Naive thymus-derived CD4-positive, alpha-beta T cell (primary cell): ENCODE data around the gene UBE3D. TPM values are rescaled to one million over a fixed set of nuclear protein-coding genes. Genes with fewer than 3 reads are reported as not detected.
"Not testable (repeated sequence)": the region's sequence is repeated elsewhere in the genome, so short reads cannot be mapped to it uniquely, and the experiment has no call there.

ENCODE experiments used
- ATAC-seq: fragments of 150-1000 bp; cut with Tn5 transposase; 2 replicates; pipeline ENCODE4 v1.10.0; 2021; ENCODE audit warnings: mild to moderate bottlenecking, moderate library complexity
- CTCF ChIA-PET: fragments of 350-600 bp; sonication (Branson Sonifier 250); formaldehyde crosslinking; loops from one replicate; lab custom pipeline; 2021; ENCODE audit warnings: antibody characterized with exemption; lab: Charles Lee
- POLR2A ChIA-PET: fragments of 350-600 bp; sonication (Branson Sonifier 250); formaldehyde crosslinking; loops from one replicate; lab custom pipeline; 2021; ENCODE audit warnings: antibody characterized with exemption, inconsistent platforms; lab: Charles Lee
- DNase-seq, 9 donors: peaks; one replicate each; pipeline versions ENCODE4 v3.0.0 to v3.0.0-alpha.2; 2020 to 2022; ENCODE audit warnings: mixed read lengths in 1 of 9
- H3K27ac ChIP-seq: one replicate; pipeline ENCODE4 v1.7.0; 2013; ENCODE audit warnings: mild to moderate bottlenecking, low read depth, low read length, moderate library complexity
- H3K27me3 ChIP-seq, 2 donors: one replicate each; pipeline ENCODE4 v1.7.0; 2013; ENCODE audit warnings: low read length in 2 of 2, mild to moderate bottlenecking in 2 of 2, moderate library complexity in 2 of 2; ENCODE audit not compliant: control insufficient read depth in 2 of 2, insufficient read depth in 2 of 2
- H3K36me3 ChIP-seq, 3 experiments: 1 replicate in 2 of 3; 2 replicates in 1 of 3; pipeline ENCODE4 v1.7.0; 2013; ENCODE audit warnings: low read length in 3 of 3, mild to moderate bottlenecking in 3 of 3, moderate library complexity in 1 of 3; ENCODE audit not compliant: insufficient read depth in 3 of 3, control insufficient read depth in 2 of 3
- H3K4me1 ChIP-seq, 2 donors: one replicate each; pipeline ENCODE4 v1.7.0; 2013; ENCODE audit warnings: low read length in 2 of 2, mild to moderate bottlenecking in 2 of 2, moderate library complexity in 1 of 2; ENCODE audit not compliant: control insufficient read depth in 2 of 2, insufficient read depth in 2 of 2
- H3K4me3 ChIP-seq: 2 replicates; pipeline ENCODE4 v1.7.0; 2013; ENCODE audit warnings: mild to moderate bottlenecking, low read length
- H3K9me3 ChIP-seq, 3 experiments: 1 replicate in 2 of 3; 2 replicates in 1 of 3; pipeline ENCODE4 v1.7.0; 2013; ENCODE audit warnings: low read length in 3 of 3; ENCODE audit not compliant: control insufficient read depth in 2 of 3
- H3K27ac Mint-ChIP-seq, 9 donors: one replicate each; pipeline ENCODE4 v1.8.0; 2020 to 2022; ENCODE audit warnings: mixed read lengths in 9 of 9, mild to moderate bottlenecking in 8 of 9, moderate library complexity in 5 of 9, inconsistent platforms in 2 of 9
- H3K27me3 Mint-ChIP-seq, 5 donors: one replicate each; pipeline ENCODE4 v1.8.0; 2021 to 2022; ENCODE audit warnings: mixed read lengths in 5 of 5, mild to moderate bottlenecking in 1 of 5
- H3K36me3 Mint-ChIP-seq, 5 donors: one replicate each; pipeline ENCODE4 v1.8.0; 2020 to 2022; ENCODE audit warnings: mixed read lengths in 5 of 5, mild to moderate bottlenecking in 3 of 5, inconsistent platforms in 1 of 5
- H3K4me1 Mint-ChIP-seq, 7 donors: one replicate each; pipeline ENCODE4 v1.8.0; 2020 to 2022; ENCODE audit warnings: mixed read lengths in 7 of 7, mild to moderate bottlenecking in 3 of 7, inconsistent platforms in 1 of 7
- H3K4me3 Mint-ChIP-seq, 10 donors: one replicate each; pipeline ENCODE4 v1.8.0; 2020 to 2022; ENCODE audit warnings: mild to moderate bottlenecking in 10 of 10, mixed read lengths in 10 of 10, moderate library complexity in 6 of 10, inconsistent platforms in 2 of 10
- H3K9me3 Mint-ChIP-seq, 11 donors: one replicate each; pipeline ENCODE4 v1.8.0; 2020 to 2022; ENCODE audit warnings: mixed read lengths in 11 of 11, mild to moderate bottlenecking in 4 of 11, inconsistent platforms in 1 of 11, moderate library complexity in 1 of 11
- intact Hi-C, 2 donors: fragments of 100-400 bp; cut with micrococcal nuclease; formaldehyde crosslinking; loops; one replicate each; pipeline ENCODE4 v1.15.1; 2023
- polyA plus RNA-seq, 2 donors: library from polyadenylated mRNA; unstranded; fragments of 300-500 nt; fragmentation: Illumina TruSeq; gene quantifications; one replicate each; pipeline ENCODE4 v1.2.3, GENCODE V29; 2021
- total RNA-seq, 6 experiments: library from RNA in 5 of 6; stranded (reverse) in 5 of 6; gene quantifications; 1 replicate in 5 of 6; 2 replicates in 1 of 6; pipeline ENCODE4 v1.2.3 and lab custom pipeline; 2021 to 2026

Gene UBE3D
- total and polyA plus RNA-seq, 7 experiments from 2014 or later = 5.8 to 9.3 (median 7.4) TPM

DNA sequence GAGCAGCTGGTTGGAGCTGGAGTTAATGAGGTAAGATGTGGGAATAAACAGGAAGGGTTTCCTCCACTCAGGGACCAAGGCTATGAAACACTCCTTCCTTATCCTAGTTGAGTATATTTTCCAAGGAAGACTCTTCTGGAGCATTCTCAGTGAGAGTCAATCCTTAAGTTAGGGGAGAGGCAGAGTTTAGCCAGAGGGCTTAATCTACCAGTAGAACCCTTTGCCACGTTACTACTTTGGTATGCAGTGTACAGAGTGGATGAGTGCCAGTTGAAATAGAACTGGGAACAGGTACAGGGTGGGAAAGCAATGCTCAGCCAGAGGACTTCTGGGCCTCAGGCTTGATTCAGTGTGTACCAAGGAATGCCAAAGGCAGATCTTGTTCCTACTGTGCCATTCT is 114.3 kb downstream of the UBE3D start:
- Mint-ChIP-seq H3K27ac (no peak overlapping the region), H3K4me1 (peaks cover 0 to 13% (median 6%) of the 10 kb centered on the region in 7 donors), H3K4me3 (no peak overlapping the region), H3K9me3 (peaks cover 0 to 6% (median 3%) of the 10 kb centered on the region in 11 donors), H3K36me3 (peaks cover 2 to 85% (median 65%) of the 10 kb centered on the region in 5 donors), H3K27me3 (no peaks in the 10 kb centered on the region)
- ChIA-PET CTCF (no interaction called here), POLR2A (no interaction called here)
- Histone ChIP-seq H3K27me3 (no peaks in the 10 kb centered on the region), H3K4me3 (no peak overlapping the region), H3K4me1 (no peaks in the 10 kb centered on the region), H3K9me3 (no peaks in the 10 kb centered on the region), H3K36me3 (peaks cover 0 to 11% (median 0%) of the 10 kb centered on the region in 3 experiments), H3K27ac (no peak overlapping the region)
- DNase-seq (no peak), ATAC-seq (no peak)
- intact Hi-C loops = no loop called here

DNA sequence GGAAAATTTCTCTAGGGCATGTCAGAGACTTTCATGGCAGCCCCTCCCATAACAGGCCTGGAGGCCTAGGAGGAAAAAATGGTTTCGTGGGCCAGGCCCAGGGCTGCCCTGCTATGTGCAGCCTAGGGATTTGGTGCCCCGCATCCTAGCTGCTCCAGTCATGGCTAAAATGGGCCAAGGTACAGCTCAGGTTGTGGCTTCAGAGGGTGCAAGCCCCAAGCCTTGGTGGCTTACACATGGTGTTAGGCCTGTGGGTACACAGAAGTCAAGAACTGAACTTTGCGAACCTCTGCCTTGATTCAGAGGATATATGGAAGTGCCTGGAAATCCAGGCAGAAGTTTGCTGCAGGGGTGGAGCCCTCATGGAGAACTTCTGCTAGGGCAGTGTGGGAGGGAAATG is 134.7 kb downstream of the UBE3D start:
- H3K4me1 Mint-ChIP-seq, DNase-seq, H3K4me3 ChIP-seq, H3K27ac Mint-ChIP-seq, H3K4me1 ChIP-seq, POLR2A ChIA-PET, H3K27ac ChIP-seq, ATAC-seq, intact Hi-C loops, H3K27me3 Mint-ChIP-seq, H3K4me3 Mint-ChIP-seq, H3K27me3 ChIP-seq, CTCF ChIA-PET: not testable (repeated sequence)
- Histone ChIP-seq H3K36me3 (peaks cover 0 to 21% (median 0%) of the 10 kb centered on the region in 3 experiments), H3K9me3 (peaks cover 0 to 24% (median 0%) of the 10 kb centered on the region in 3 experiments)
- peaks cover 13 to 58% (median 41%) of the 10 kb centered on the region in 11 donors for H3K9me3 Mint-ChIP-seq
- peaks cover 17 to 79% (median 65%) of the 10 kb centered on the region in 5 donors for H3K36me3 Mint-ChIP-seq

DNA sequence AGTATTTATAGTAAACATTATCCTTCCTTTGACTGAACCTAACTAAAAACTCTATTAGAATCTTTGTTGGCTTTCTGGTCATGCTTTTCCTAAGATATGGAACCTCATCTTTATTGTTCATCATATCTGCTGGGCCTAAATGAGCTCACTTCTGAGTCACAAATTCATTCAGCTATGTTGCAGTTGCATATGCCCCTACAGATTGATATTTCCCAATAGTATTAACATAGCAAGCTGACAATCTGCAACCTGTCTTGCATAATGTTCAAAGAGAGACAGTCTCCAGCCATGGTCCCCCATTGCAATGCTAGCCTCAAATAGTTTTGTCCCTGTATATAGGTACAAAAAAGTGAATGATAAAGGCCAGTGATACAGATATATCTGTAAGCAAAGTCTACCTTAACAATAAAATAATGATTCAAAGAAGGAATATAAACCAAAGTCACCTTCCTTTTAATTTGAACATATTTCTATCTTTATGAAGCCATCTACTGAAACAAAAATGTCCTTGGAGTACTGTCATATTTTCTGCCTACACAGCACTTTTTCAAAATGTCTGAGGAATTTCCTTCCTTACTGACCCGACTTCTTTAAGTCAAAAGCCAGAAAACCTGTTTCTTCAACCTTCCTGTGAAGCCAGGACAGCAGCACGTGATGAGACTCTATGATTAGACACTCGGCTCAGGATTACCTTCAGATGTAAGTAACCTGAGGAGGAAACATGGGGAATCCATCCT is 140.7 kb downstream of the UBE3D start:
- H3K4me3 Mint-ChIP-seq = no peak overlapping the region
- Histone ChIP-seq H3K4me1 (no peaks in the 10 kb centered on the region), H3K36me3 (no peaks in the 10 kb centered on the region), H3K4me3 (no peak overlapping the region), H3K27me3 (no peaks in the 10 kb centered on the region), H3K27ac (no peak overlapping the region), H3K9me3 (no peaks in the 10 kb centered on the region)
- intact Hi-C loops = no loop called here
- POLR2A ChIA-PET = no interaction called here
- DNase-seq (no peak), ATAC-seq (no peak)
- H3K36me3 Mint-ChIP-seq = peaks cover under 1 to 54% (median 33%) of the 10 kb centered on the region in 5 donors
- peaks cover 0 to 11% (median 4%) of the 10 kb centered on the region in 11 donors for H3K9me3 Mint-ChIP-seq
- no peak overlapping the region for H3K27ac Mint-ChIP-seq
- CTCF ChIA-PET = no interaction called here
- H3K27me3 Mint-ChIP-seq = no peaks in the 10 kb centered on the region
- no peaks in the 10 kb centered on the region for H3K4me1 Mint-ChIP-seq

DNA sequence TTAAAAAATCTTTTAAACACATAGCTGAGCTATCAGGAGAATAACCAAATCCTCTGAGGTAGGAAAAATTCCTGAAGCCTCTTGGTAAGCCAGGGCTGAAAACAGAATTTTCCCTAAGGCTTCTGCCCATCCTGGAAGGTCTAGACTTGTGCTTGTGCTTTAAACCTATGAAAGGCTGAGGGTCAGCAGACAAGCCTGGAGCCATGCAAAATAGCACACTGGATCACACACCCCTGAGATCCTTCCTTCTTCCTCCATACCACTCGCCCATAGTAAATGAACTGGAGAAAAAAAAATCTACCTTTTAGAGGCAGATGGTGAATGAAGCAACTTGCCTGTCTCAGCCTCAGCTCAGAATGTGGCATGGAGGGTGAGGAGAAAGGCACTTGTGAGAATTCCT is 144.4 kb downstream of the UBE3D start:
- no peak overlapping the region for H3K27ac ChIP-seq
- H3K9me3 ChIP-seq = no peaks in the 10 kb centered on the region
- Mint-ChIP-seq H3K36me3 (peaks cover 3 to 46% (median 28%) of the 10 kb centered on the region in 5 donors), H3K9me3 (peaks cover 0 to 11% (median 3%) of the 10 kb centered on the region in 11 donors), H3K4me1 (peaks cover 0 to 5% (median 0%) of the 10 kb centered on the region in 7 donors), H3K4me3 (no peak overlapping the region), H3K27ac (no peak overlapping the region), H3K27me3 (no peaks in the 10 kb centered on the region)
- ATAC-seq = no peak
- no peaks in the 10 kb centered on the region for H3K27me3 ChIP-seq
- no peaks in the 10 kb centered on the region for H3K4me1 ChIP-seq
- DNase-seq = no peak
- no peak overlapping the region for H3K4me3 ChIP-seq
- no peaks in the 10 kb centered on the region for H3K36me3 ChIP-seq
- intact Hi-C loops = no loop called here
- ChIA-PET POLR2A (no interaction called here), CTCF (no interaction called here)

DNA sequence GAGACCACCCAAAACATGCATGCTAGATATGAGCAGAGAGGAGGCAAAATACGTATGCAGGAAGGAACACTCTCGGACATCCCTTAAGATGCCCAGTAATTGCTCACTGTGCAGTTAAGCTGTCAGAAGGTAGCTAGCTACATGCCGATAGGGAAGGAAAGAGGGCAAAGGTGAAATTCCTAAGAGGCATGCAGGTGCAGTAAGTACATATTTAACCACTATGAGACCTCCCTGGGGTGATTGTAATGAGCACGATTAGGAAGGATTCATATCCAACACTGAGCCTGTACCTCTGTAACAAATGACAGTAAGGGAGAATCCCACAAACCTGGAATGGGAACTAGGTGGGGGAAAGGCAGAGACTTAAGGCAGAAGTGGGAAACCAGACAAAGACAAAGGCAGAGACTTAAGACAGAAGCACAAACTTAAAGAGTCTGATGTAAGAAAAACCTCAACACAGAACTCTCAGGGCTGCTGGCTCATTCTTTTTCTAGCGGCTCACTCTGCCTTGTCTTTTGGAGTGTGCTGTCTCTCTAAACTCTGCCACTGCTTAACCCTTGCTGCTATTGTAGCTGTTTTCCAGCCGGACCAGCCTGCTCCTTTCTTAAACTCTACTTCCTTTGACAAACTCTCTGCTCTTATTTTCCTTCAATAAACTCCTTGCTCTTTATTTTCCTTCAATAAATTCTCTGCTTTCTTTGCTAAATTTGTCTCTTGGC is 148.1 kb downstream of the UBE3D start:
- Mint-ChIP-seq H3K4me1 (peaks cover 0 to 5% (median 0%) of the 10 kb centered on the region in 7 donors), H3K27me3 (no peaks in the 10 kb centered on the region), H3K36me3 (peaks cover 3 to 57% (median 42%) of the 10 kb centered on the region in 5 donors), H3K9me3 (peaks cover 0 to 8% (median 3%) of the 10 kb centered on the region in 11 donors), H3K27ac (peak overlapping the region in 1 of 9 donors; percentile 59), H3K4me3 (no peak overlapping the region)
- no peaks in the 10 kb centered on the region for H3K27me3 ChIP-seq
- no peaks in the 10 kb centered on the region for H3K9me3 ChIP-seq
- no peaks in the 10 kb centered on the region for H3K36me3 ChIP-seq
- POLR2A ChIA-PET = no interaction called here
- CTCF ChIA-PET = no interaction called here
- H3K4me1 ChIP-seq = no peaks in the 10 kb centered on the region
- intact Hi-C loops = no loop called here
- ATAC-seq = no peak
- DNase-seq = no peak
- no peak overlapping the region for H3K4me3 ChIP-seq
- no peak overlapping the region for H3K27ac ChIP-seq

DNA sequence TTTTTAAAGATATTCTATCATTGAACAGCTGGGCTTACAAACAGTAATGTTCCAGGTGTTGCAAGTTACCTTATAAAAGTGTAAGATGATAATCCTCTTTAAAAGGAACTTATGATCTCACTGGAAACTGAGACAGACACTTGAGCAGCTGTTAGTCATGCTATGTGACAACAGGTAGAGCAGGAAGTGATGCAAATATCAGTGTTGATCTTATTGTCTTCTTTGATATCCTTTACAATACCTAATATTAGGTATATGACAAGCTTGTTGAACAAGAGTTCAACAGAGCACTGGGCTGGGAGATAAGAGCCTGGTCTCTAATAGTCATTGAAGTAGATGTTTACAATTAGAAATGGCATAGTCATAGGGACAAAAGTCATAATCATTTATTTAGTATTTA is 150.0 kb downstream of the UBE3D start:
- Histone ChIP-seq H3K27me3 (no peaks in the 10 kb centered on the region), H3K4me1 (no peaks in the 10 kb centered on the region), H3K27ac (no peak overlapping the region), H3K9me3 (no peaks in the 10 kb centered on the region), H3K4me3 (no peak overlapping the region), H3K36me3 (no peaks in the 10 kb centered on the region)
- H3K36me3 Mint-ChIP-seq = peaks cover 3 to 48% (median 33%) of the 10 kb centered on the region in 5 donors
- H3K4me3 Mint-ChIP-seq = no peak overlapping the region
- no peak overlapping the region for H3K27ac Mint-ChIP-seq
- H3K4me1 Mint-ChIP-seq = peaks cover 0 to 5% (median 0%) of the 10 kb centered on the region in 7 donors
- no peaks in the 10 kb centered on the region for H3K27me3 Mint-ChIP-seq
- intact Hi-C loops = no loop called here
- ChIA-PET CTCF (interaction anchor here (0.5 kb wide), 1 partner anchor 592 kb away, joined by 4 read pairs; no protein-coding TSS in a partner anchor), POLR2A (no interaction called here)
- DNase-seq (no peak), ATAC-seq (no peak)
- H3K9me3 Mint-ChIP-seq = peaks cover 0 to 8% (median 3%) of the 10 kb centered on the region in 11 donors
